GM19468 (cell line): ENCODE data around the gene NDRG2.

ENCODE experiments used
- ATAC-seq: cut with Tn5 transposase; IDR thresholded peaks from one replicate; pipeline ENCODE4 v1.9.1; 2021; ENCODE audit warnings: mild to moderate bottlenecking, moderate library complexity, moderate number of reproducible peaks; ENCODE audit not compliant: unreplicated experiment; ENCODE audit errors: extremely low read depth

The NDRG2 gene

DNA sequence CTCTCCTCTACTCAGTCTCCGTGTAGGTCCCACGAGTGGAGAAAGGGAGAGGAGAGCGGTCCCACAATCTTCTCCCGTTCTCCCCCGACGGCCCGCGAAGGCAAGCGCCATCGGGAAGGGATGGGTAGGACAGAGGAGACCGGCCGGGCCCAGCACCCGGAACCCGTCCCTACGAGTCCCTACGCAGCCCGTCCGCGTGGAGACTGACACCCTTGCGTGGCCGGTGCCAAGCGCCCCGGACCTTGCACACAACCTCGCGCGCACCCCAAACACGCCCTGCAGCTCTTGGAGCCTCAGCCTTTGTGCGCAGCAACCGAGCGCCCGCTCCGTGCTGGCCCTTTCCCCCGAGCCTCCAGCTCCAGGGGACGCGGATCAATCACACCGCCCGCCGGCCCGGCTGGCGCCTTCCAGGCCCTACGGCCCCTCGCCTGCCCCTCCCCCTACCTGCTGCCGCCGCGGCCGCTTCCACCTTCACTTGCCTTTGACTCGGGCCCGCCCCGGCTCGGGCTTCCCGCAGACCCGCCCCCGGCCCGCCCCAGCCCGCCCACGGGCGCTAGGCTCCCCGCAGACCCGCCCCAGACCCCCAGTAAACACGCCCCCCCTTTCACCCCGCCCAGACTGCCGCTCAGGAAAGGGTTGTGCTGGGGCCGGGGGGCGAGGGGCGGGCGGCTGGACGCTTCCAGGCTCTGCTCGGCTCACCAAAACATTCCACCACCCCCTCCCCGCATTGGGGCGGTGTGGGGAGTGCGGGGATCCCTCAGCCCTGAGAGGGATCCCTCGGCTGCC is at the start of gene NDRG2:
Gene NDRG2 (minus strand): TSS at position 477 of the 786 bp plus-strand sequence. CDS start 1,746 bp downstream, outside the sequence.
- ATAC-seq: no peak

DNA sequence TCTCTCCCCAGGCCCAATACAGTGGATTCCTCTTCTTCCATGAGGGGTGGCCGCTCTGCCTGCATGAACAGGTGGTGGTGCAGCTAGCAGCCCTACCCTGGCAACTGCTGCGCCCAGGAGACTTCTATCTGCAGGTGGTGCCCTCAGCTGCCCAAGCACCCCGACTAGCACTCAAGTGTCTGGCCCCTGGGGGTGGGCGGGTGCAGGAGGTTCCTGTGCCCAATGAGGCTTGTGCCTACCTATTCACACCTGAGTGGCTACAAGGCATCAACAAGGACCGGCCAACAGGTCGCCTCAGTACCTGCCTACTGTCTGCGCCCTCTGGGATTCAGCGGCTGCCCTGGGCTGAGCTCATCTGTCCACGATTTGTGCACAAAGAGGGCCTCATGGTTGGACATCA is 49.1 kb upstream of the NDRG2 start:
- no peak for ATAC-seq

DNA sequence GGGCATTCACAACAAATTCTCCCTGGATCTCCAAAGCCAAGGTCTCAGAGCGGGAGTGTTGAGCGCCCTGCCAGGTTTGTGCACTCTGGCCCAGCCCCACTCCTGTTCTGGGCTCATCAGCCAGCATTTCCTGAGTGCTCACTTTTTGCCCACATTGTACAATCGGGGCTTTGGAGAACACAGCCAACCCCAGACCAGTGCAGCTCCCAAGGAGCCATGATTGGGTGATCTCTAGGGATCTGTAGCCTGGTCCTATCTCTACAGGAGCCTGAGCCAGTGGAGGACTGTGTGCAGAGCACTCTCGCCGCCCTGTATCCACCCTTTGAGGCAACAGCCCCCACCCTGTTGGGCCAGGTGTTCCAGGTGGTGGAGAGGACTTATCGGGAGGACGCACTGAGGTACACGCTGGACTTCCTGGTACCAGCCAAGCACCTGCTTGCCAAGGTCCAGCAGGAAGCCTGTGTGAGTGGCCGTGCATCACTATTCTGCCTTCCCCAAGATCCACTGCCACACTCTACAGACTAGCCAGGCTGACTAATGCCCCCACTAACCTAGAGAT is 48.0 kb upstream of the NDRG2 start:
- no peak for ATAC-seq

DNA sequence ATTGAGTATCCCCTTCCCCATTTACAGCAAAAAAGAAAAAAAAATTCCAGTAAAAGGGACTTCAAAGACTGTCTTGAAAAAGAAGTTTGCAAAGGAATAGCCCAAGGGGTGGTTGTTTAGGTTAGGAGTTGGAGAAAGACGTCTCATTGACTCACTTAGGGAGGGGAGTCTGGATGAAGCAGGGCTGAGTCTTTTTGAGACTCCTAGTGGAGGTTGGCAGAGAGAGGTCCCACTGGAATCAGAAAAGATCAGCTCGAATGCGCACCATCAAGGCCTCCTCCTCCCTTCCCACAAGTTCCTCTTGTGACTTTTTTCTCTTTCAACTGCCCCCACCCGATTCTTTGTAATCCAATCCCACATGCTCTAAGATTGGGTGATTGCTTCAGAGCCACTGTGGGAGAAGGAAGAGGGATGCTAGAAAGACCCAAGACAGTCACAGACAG is 47.2 kb upstream of the NDRG2 start:
- ATAC-seq: no peak

DNA sequence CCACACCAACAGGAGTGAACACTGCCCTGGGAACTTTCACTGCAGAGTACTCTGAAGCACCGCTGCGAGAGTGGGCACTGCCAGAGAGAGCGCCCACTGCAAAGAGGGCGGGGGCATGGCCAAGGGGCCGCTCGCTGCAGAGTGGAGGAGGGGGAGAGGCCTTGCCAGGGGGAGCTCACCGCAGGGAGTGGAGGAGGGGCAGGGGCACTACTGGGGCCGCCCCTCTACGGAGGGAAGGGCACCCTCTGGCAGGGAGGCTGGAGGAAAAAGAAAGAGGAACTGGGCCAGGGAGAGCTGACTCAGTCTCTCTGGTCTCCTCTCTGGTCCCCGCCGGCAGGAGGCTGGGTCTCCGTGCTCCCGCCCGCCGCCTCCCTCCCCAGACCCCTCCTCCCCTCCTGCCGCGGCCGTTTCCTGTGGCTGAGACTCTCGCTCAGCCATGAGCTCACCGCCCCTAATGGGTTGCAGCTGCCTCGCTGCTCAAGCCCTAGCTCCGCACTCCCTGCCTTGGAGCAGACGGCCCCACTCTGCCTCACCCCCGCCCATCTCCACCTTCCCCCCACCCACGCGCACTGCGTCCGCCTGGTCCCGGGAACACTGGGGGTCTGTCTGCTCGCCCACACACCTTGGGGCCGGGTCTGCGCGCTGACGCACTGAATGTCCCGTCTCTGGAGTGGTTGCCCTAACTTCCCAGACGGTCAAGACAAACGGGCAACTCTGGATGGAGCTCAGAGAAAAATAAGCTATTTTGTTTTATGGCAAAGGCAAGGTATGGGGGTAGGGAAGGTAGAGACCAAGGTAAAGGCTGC is 46.6 kb upstream of the NDRG2 start:
- peak; percentile 59 for ATAC-seq

DNA sequence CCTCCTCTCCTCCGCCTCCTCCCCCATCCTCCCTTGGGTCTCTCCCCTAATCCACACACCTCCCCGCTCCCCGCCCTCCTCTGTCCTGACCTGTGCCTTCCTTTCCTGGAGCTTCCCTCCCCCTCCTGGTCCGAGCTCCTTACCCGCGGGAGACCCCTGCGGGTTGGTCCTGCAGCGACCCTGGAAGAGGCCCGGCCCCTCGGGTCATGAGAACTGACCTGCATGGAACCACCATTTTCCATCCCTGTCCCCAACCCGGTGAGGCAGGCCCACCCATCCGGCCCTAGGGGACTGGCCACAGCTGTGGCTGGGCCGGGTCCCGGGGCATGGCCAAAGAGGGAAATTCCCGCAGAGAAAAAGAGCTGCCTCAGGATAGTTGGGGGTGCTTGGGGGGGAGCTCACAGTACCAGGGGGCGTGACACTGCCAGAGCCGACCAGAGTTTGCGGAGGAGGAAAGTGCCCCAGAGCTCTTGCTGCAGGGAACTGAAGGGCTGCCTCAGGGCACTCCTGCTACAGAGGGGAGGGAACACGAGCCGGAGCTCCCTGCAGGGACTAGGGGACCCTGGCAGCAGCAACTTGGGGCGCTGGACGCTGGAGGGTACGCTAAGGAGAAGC is 45.9 kb upstream of the NDRG2 start:
- ATAC-seq: no peak

DNA sequence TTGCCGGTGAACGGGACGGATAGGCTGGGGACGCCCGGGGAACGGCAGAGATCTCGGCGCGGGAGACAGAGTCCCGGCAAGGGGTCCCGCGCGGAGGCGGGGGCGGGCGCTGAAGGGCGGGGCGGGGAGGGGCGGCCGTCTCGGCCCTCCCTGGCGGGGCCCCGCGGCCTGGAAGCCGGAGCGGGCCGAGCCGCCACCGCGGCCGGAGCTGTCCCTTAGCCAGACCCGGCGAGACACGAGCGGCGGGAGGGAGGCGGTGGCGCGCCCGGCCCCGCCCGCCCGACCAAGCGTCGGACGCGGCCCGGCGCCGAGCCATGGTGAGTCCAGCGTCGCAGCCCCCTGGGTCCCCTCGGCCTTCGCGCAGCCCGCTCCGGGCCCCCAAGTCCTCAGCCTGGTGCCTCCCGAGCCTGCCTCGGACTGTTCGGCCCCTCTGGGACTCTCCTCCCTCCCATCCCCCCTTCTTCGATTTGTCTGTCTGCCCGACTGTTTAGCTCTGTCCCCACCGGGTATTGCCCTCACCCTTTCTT is 45.3 kb upstream of the NDRG2 start, which contains the start of gene ARHGEF40:
Gene ARHGEF40 (plus strand): TSS at position 222 of the 527 bp plus-strand sequence. CDS start 93 bp downstream, at position 315.
- no peak for ATAC-seq

DNA sequence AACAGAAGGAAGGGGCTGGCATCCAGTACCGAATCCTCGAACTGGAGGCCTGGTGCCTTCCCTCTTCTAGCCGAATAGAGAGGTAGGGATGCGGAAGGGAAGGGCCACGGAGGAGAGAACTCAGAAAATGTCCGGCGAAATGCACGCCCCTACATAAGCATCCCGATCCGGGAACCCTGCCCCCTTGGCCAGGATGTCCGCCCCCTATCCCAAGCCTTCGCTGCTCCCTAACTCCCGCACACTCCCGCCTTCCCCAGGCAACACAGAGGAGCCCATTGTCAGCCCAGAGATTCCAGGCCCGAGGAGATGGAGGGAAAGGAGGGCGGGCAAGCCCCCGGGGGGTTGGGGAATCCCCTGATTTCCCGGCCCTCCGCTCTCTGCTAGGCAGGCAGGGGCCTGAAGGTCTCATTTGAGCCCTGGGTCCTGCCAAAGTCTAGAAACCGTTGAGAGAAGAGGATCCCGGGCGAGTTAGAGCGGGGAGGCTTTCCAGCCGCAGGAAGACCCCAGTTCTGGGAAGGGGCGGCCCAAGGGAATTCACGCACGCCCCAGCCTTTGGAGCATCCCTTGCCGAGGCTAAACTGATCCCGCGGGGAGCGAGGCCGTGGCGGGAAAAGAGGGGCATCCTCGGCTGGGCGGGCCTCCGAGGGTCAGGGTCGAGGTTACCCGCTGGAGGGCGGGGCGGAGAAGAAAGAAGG is 44.7 kb upstream of the NDRG2 start:
- ATAC-seq: no peak

DNA sequence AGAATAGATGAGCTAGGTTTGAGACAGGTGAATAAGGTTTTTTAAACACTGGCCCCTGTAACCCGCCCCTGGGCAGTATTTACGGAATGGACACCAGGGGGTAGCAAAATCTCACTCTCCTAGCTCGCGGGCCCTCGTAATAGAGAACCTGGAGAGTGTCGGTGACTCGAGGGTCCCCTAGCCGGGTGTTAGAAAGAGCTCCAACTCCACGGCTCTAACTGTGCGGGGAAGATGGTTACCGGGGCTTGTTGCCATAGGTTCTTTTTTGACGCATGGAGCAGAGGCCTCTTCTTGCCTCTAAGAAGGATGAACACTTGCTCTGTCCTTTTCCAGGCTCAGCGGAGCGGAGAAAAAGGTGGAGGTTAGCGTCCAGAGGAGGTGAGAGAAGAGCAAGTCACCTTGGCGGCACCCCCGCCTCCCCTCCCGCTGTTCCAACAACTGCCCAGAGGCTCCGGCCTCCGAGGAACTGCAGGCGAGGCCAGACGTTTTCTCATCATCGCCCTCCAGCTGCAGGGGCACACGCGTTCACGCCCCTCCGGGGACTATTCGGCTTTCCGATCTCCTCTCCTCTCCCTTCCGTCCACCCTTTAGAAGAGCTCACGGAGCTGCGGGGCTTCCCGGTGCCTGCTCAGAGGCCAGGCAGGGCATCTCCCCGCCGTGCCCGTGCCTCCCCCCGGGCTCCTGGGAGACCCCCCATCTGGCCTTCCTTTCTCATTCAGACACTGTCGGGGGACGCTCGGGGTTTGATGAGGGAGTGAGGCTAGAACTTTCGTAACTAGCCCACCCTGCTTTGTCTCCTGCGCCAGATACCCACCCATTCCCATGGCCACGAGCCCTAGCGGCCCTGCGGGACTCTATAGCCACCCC is 43.9 kb upstream of the NDRG2 start:
- no peak for ATAC-seq

DNA sequence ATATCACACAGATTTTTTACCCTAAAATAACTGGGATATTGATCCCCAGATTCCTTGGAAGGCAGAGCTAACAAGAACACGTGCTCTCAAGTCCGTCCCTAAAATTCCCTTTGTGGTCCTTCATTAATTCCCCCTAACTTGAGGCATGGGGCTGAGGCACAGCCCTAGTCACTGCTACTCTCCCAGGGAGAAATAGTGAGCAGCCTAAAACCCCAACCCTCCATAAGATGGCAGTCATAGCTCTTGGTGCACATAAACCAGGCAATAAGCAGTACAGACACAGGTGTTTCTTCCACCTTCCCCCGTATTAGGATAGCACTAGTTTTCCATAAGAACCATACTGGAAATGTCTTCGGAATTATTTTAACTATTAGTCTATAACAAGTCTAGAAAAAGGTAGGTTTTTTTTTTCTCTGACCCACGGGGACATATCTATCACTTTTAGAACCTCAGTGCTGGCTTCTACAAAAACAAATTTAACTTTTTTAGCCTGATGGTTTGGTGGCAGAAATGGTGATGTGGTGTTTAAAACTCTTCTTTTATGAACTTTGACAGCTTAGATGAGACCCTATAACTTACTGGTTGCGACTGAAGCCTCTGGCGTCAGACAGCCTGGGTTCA is 42.1 kb upstream of the NDRG2 start:
- ATAC-seq: no peak

DNA sequence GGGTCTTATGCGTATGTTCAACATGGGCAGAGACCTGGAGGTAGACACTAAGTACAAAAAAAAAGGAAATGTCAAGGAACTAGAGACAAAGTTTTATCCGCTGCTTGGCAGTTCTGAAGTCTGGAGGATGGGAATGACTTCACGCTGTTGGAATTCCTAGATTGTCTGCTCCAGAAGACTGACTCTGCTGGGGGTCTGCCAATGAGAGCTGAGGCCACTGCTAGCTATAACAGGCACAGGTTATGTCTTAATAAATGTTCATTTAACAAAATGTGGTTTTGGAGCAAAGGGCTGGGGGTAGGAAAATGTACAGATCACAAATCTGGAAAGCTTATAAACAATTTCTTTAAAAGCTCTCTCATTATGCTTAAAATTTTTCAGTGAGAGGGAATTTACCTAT is 38.6 kb upstream of the NDRG2 start:
- ATAC-seq: no peak

DNA sequence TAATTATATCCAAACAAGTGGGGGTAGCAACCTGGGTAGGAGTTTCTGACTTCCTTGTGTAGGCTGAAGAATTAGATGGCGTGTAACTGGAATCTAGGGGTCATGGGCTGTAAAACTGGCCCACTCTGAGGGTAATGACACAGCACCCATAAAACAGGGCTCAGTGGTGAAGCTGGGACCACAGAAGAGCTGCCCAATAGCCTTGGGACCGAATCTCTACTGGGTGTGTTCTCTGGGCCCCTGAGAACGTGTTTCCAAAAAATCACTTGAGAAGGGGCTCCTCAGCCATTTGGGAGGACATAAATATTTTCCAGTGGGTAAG is 36.4 kb upstream of the NDRG2 start:
- ATAC-seq: no peak

DNA sequence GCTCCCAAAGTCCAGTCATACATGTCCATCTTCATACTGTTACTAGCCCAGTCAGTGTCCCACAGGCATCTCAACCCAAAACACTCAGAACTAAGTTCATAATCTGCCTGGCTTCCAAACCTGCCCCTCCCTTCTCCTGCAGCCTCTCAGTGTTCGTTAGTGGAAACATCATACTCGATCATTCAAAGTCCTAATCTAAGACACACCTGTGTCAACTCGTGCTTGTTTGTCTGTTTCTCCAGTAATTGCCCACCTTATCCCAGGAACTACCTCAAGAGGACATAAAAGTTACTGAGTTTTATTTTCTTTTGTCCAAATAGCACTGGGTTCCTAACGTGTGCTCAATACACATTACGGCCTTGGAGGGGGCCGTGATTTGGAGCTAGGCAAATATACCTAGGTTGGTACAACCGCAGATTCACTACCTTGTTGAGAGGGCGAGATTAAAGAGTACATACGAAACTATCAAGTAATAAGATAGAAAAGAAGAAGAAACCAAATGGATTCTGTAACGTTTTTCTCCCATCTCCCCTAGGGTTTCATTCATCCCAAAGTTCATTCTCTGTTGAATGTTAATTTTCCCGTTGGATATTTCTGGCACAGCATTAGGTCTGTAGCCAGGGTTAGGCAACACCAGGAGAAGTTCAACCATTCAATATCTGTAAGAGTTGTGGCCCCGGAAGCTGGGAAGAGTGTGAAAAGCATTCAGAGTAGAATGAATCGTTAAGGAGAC is 35.9 kb upstream of the NDRG2 start:
- ATAC-seq: no peak

DNA sequence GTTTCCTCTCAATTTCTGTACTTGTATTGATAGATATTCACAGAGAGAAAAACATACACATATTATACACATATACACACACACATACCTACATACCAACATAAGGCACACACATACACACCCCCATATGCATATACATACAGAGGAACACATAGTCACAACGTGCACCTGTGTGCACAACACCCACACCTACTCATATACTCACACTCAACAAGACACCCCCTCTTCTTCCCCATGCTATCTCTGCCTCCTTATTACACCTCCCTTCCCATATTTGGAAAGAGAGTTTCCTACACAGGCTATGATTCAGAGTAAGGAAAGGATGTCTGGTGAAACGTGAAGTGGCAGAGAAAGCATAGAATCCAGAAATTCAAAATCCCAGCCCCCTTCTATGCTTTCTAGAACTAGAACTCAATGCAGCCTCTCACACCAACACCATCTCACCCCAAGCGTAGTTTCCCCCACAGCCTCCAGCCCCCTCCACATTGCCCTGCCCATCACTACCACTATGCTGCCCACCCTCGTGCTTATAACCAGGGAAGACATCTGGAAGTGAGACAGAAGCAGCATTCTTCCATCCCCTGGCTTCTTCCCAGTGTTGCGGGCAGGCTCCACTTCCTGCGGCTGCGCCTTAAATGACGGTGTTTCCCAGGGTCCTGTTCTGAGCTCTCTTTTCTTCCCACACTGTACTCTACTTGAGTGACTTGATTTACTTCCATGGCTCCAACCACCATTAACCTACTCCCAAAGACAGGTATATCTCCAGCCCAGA is 35.2 kb upstream of the NDRG2 start:
- ATAC-seq: no peak

DNA sequence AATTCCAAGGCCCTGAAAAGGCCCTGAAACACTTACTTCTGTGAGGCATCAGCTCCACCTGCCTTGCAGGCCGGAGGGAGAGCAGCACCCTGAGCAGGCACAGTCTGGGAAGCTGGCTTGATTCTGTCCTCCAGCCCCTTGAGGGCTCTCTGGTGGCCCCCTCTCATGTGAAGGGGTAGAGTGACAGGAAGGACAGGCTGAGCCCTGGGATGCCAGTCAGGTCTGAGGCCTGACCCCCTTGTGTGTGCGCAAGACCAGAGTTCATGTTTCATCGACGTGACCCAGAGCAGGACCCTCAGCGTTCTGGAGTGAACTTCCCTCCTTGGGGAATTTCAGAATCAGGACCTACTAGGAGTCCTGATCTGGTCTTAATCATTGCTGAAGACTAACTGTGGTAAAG is 34.0 kb upstream of the NDRG2 start:
- no peak for ATAC-seq

DNA sequence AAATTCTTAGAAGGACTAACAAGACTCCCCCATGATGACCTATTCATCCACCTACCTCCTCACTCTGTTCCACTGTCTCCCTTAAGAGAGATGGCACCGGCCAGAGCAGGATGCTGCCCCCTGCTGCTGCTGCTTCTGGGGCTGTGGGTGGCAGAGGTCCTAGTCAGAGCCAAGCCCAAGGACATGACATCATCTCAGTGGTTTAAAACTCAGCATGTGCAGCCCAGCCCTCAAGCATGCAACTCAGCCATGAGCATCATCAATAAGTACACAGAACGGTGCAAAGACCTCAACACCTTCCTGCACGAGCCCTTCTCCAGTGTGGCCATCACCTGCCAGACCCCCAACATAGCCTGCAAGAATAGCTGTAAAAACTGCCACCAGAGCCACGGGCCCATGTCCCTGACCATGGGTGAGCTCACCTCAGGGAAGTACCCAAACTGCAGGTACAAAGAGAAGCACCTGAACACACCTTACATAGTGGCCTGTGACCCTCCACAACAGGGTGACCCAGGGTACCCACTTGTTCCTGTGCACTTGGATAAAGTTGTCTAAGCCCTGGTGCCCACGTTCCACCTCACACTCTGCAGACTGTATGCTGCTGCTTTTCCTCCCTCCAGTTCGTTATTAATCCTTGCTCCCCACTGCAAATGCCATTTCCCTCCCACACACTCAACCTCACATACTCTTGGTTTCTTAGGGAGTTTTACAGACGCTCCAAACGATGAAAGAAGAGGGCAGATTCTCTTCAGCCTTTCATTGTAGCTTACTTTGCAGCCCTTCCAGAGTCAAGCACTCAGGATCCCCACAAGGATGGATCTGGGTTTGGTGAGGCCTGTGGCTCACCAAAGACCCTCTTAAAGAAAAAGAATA is 33.2 kb upstream of the NDRG2 start, which contains the start of gene RNASE8:
Gene RNASE8 (plus strand): TSS at position 20 of the 873 bp plus-strand sequence. CDS start 71 bp downstream, at position 91.
- ATAC-seq: no peak
